ENCODE results near the gene TRIM31. TPM values are rescaled to one million over a fixed set of nuclear protein-coding genes. Genes with fewer than 3 reads are reported as not detected.

Gene TRIM31, protein sequence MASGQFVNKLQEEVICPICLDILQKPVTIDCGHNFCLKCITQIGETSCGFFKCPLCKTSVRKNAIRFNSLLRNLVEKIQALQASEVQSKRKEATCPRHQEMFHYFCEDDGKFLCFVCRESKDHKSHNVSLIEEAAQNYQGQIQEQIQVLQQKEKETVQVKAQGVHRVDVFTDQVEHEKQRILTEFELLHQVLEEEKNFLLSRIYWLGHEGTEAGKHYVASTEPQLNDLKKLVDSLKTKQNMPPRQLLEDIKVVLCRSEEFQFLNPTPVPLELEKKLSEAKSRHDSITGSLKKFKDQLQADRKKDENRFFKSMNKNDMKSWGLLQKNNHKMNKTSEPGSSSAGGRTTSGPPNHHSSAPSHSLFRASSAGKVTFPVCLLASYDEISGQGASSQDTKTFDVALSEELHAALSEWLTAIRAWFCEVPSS
- total RNA-seq, result not detected

DNA sequence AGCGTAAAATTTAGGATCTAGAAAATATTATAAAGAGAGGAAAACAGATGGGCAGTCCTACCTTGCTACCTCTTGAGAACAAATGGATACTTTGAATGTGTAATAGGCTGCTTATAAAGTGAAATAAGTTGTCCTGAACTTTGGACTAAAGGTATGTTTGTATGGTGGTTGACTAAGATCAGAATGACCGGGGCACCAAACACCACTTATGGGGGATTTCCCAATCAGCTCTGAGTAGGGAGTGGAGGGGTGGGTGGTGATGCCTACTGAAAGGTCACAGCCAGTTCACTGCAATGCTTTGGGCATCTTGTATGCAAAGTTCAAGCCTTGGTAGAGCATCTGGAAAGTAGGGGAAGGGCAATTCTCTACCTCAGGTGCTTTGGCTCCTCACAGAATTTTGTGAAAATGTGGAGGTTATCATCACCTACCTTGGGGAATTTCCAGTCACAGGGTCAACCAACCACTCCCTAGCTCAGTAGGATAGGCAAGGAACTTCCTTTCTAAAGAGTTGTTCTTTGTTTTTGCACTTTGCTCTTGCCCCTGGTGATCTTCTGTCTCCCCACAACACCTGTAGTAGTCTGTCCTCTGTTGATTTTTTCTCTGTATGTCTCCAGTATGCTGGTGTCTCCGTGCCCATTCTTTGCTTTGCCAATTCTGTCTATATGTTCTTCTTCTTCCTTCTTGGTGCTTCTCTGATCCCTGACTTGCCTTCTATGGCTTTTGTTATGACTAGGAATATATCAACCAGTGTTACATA lies at the start of gene TRIM31:
Gene TRIM31, minus strand, starts transcription at position 88 of the 757 bp plus-strand sequence. CDS start 285 bp downstream, outside the sequence.
- H3K36me3 Mint-ChIP-seq (ENCODE audit: low read depth), result no peaks in the 10 kb centered on the region
- H3K27ac Mint-ChIP-seq, result no peak within 1 kb of the TSS
- peaks cover 50% of the 10 kb centered on the region for H3K27me3 Mint-ChIP-seq

DNA sequence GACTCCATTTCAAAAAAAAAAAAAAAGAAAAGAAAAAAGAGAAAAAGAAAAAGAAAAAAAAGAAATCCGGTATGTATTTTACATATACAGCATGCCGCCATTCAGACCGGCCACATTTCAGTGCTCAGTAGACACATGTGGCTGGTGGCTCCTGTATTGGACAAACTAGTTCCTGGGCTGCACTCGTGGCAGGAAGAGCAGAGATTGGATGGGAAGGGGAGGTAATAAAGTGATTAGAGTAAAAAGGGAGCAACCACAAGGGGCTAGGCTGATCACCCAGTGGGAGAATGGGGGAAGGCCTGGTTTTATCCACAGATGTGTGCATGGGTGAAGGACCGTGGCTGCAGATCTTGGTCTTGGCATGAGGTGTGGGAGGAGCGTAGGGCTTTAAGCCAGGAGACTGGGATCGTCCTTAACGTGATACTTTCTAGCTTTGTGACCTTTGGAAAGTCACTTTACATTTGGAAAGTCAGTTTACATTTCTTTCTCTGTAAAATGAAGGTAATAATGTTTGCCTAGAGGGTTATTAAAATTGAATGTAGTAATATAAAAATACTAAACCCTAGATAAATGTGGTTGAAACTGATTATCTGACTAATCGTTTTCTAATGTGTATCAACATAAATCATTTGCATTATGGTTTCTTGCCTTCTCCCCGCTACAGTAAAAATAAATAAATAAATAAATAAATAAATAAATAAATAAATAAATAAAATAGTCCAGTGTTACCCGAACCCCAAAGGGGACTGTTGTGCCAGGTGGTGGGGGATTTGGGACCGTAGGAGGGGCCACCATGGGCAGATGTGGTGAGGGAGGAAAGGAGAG lies 49.6 kb upstream of the TRIM31 start:
- ChIA-PET POLR2A (no interaction called here), CTCF (interaction anchor here (1.4 kb wide), 1 partner anchor 61 kb away, joined by 3 read pairs; no protein-coding TSS in a partner anchor)
- H3K36me3 Mint-ChIP-seq (ENCODE audit: low read depth), result no peaks in the 10 kb centered on the region
- peaks cover 50% of the 10 kb centered on the region for H3K4me1 Mint-ChIP-seq
- no peaks in the 10 kb centered on the region for H3K9me3 Mint-ChIP-seq
- H3K27ac Mint-ChIP-seq, result no peak overlapping the region
- DNase-seq, result no peak
- no peak overlapping the region for H3K4me3 Mint-ChIP-seq
- H3K27me3 Mint-ChIP-seq, result peaks cover 19% of the 10 kb centered on the region

More for the DNA sequence above, at the start of gene TRIM31:
- Mint-ChIP-seq H3K4me3 (no peak within 1 kb of the TSS), H3K9me3 (no peaks in the 10 kb centered on the region), H3K4me1 (peaks cover 8% of the 10 kb centered on the region)
- ChIA-PET CTCF (interaction anchor here (1.4 to 3.5 kb wide), 3 partner anchors 10 to 18 kb away, joined by 4 to 16 read pairs (median 8); no protein-coding TSS in a partner anchor), POLR2A (no interaction called here)
- no peak for DNase-seq

DNA sequence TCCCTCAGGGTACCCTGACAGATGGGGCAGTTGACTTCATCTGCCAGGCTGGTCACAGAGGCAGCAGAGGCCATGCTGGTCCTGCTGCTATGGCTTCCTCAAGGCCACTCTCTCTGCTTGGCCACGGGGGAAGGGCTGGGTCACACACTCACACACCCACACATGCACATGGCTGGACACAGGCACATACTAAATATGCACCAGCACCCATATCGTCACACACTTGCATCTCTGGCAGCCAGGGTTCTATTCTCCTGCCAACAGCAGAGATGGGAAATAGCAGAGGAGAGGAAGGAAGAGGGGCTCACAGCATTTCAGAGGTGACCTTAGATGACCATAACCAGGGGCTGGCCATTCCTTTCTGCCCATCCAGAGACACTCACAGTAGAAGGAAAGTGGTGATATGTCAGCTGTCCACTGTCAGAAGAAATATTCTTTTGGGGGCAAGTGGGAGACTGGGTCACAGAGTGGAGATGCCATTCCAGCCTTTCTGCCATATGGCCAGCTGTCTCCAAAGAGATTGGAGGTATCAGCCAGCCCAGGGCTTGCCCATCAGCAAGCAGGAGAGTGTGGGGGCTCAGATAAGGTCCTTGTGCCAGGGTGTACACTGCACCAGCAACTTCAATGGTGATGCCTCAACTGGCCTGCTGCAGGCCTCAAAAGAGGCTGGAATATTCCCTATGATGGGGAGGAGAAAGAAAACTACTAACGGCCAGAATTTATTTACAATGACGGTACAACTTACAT lies 48.1 kb upstream of the TRIM31 start, which contains the start of gene TRIM10:
Gene TRIM10, minus strand, starts transcription at position 427 of the 747 bp plus-strand sequence. Its CDS starts 353 bp downstream, at position 74.
- no peak within 1 kb of the TSS for H3K27ac Mint-ChIP-seq
- H3K27me3 Mint-ChIP-seq, result peaks cover 23% of the 10 kb centered on the region
- no peaks in the 10 kb centered on the region for H3K9me3 Mint-ChIP-seq
- ChIA-PET POLR2A (no interaction called here), CTCF (no interaction called here)
- DNase-seq, result no peak
- H3K4me1 Mint-ChIP-seq, result peaks cover 41% of the 10 kb centered on the region
- H3K36me3 Mint-ChIP-seq (ENCODE audit: low read depth), result no peaks in the 10 kb centered on the region
- H3K4me3 Mint-ChIP-seq, result no peak within 1 kb of the TSS

DNA sequence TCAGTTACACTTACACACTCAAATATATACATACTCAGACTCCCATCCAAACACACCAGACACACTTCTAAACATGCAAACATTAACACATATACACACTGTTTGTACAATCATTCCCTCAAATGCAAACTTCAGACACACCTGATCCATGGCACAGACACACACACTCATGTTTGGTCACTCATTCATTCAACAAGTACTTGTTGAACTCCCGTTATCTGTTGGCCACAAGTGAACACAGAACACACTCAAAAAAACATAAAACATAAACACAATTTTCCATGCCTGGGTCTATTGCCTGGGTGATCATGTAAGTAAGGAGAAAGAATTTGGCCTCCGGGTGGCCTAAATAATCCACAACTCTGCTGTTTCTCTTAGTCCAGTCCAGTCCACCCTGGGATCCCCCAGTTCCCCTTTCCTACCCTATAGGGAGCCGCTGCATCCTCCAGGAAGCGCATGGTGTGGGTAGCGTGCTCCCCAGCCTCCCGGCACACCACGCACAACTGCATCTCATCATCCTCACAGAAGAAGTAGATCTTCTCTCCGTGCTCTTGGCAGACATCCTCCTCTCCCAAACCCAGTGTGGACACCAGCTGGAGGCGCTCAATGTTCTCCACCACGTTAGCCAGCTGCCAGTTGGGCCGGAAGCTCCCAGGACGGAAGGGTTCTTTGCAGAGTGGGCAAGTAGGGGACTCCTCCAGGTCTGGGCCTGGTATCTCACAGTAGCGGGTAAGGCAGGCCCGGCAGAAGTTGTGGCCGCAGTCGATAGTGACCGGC lies 47.3 kb upstream of the TRIM31 start:
- no peak for DNase-seq
- Mint-ChIP-seq H3K27ac (no peak overlapping the region), H3K4me1 (peaks cover 38% of the 10 kb centered on the region), H3K36me3 (ENCODE audit: low read depth) (no peaks in the 10 kb centered on the region), H3K27me3 (peaks cover 26% of the 10 kb centered on the region), H3K4me3 (no peak overlapping the region), H3K9me3 (no peaks in the 10 kb centered on the region)
- ChIA-PET CTCF (no interaction called here), POLR2A (no interaction called here)

DNA sequence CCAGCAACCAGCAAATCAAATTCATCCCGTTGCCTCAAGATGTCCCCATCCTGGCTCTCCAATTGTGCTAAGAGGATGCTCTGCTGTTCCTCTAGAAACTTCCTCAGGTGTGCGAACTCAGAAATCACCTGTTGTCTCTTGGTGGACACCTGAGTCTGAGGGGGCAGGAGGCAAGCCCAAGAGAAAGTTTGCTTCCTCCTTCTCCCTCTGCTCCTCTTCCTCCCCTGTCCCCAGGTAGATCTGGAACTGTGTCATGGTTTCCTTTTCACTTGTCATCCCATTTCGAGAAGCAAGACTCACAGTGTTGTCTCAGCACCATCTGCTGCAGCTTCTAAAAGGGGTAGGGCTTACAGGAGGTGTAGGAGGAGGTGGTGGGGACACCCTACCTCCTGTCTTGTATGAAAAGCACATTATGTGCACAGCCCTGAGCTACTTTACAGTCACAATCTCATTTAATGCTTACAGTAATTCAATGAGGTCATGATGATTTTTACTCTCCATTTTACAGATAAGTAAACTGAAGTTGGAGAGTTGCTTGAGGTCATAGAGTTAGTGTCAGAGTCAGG lies 45.7 kb upstream of the TRIM31 start:
- Mint-ChIP-seq H3K36me3 (ENCODE audit: low read depth) (no peaks in the 10 kb centered on the region), H3K4me1 (peaks cover 25% of the 10 kb centered on the region), H3K4me3 (no peak overlapping the region), H3K27me3 (peaks cover 33% of the 10 kb centered on the region), H3K27ac (no peak overlapping the region), H3K9me3 (no peaks in the 10 kb centered on the region)
- no peak for DNase-seq
- ChIA-PET CTCF (interaction anchor here (1.5 kb wide), 1 partner anchor 28 kb away, joined by 9 read pairs; no protein-coding TSS in a partner anchor), POLR2A (no interaction called here)

DNA sequence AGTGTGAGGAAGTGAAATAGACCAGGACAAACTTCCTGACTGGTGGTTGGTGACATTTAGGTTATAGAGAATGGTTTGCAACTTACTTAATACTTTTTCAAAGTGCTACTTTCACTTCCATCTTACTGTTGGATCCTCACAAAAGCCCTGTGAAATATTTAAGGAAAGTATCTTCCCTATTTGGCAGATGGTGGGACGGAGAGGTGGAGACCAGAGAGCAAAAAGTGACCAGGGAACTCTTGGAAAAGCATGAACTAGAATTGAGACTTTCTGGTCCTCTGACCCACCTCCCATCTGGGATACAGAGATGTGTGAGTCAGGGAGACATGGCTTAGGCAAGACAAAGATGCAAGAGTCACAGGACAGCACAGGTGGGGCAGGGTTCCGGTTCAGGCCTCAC lies 45.1 kb upstream of the TRIM31 start:
- no peak for DNase-seq
- H3K4me1 Mint-ChIP-seq, result peaks cover 20% of the 10 kb centered on the region
- no peaks in the 10 kb centered on the region for H3K36me3 Mint-ChIP-seq (ENCODE audit: low read depth)
- H3K27ac Mint-ChIP-seq, result no peak overlapping the region
- POLR2A ChIA-PET, result no interaction called here
- H3K27me3 Mint-ChIP-seq, result peaks cover 39% of the 10 kb centered on the region
- CTCF ChIA-PET, result interaction anchor here (1.5 kb wide), 1 partner anchor 27 kb away, joined by 9 read pairs; no protein-coding TSS in a partner anchor
- H3K9me3 Mint-ChIP-seq, result no peaks in the 10 kb centered on the region
- H3K4me3 Mint-ChIP-seq, result no peak overlapping the region

DNA sequence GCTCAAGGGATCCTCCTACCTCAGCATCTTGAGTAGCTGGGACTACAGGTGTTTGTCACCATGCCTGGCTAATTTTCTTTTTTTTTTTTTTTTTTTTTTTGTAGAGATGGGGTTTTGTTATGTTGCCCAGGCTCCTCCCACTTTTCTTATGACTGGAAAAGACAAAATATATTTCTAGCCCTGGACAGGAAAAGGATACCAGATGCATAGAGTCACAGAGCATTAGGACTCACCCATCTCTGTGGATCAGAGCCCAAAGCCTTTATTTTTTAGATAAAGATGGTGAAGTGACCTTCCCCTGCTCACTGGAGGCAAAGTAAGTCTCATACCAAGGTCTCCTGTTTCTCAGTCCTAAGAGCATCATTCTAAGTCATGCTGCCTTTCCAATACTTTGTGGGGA lies 44.7 kb upstream of the TRIM31 start:
- ChIA-PET POLR2A (no interaction called here), CTCF (interaction anchor here (1.5 kb wide), 1 partner anchor 27 kb away, joined by 9 read pairs; no protein-coding TSS in a partner anchor)
- no peaks in the 10 kb centered on the region for H3K9me3 Mint-ChIP-seq
- H3K27ac Mint-ChIP-seq, result no peak overlapping the region
- H3K4me1 Mint-ChIP-seq, result peaks cover 16% of the 10 kb centered on the region
- peaks cover 43% of the 10 kb centered on the region for H3K27me3 Mint-ChIP-seq
- DNase-seq, result no peak
- H3K36me3 Mint-ChIP-seq (ENCODE audit: low read depth), result no peaks in the 10 kb centered on the region
- H3K4me3 Mint-ChIP-seq, result no peak overlapping the region

DNA sequence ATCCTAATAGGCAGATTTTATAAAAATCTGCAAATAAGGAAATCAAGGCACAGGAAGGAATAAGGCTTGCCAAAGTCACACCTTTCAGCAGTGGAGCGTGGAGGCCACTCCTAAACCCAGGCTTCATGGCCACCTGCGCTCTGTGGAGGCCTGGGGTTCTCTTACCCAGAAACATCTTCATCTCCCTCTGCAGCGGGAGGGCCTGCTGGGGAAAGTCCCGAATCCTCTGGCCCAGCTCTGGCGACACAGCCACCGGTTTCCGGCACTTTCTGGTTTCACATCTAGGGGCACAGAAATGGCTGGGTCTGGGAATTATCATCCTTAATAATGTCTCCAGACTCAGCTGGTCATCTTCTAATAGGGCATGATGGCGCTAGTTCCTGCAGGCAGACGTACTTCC lies 43.9 kb upstream of the TRIM31 start:
- Mint-ChIP-seq H3K9me3 (no peaks in the 10 kb centered on the region), H3K27ac (no peak overlapping the region), H3K4me1 (peaks cover 12% of the 10 kb centered on the region), H3K4me3 (no peak overlapping the region), H3K27me3 (peaks cover 46% of the 10 kb centered on the region), H3K36me3 (ENCODE audit: low read depth) (no peaks in the 10 kb centered on the region)
- ChIA-PET CTCF (interaction anchor here (1.5 kb wide), 1 partner anchor 26 kb away, joined by 9 read pairs; no protein-coding TSS in a partner anchor), POLR2A (no interaction called here)
- DNase-seq, result no peak

DNA sequence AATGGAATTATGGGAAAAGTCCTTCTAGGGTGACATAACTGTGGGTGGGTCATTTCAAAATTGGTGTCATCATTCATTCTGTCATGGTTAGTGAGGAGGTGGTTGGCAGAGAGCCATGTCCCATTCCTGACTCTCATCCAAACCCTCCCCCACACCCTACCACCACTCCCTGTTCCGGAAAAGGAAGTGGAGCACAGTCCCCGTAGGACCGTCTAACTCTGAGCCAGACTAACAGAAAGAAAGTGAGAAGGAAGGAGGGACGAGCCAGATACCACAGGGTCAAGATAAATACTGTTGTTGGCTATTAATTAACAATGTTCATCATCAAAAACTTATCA lies 43.3 kb upstream of the TRIM31 start:
- no peak for DNase-seq
- POLR2A ChIA-PET, result no interaction called here
- Mint-ChIP-seq H3K36me3 (ENCODE audit: low read depth) (no peaks in the 10 kb centered on the region), H3K4me3 (no peak overlapping the region), H3K9me3 (no peaks in the 10 kb centered on the region), H3K27ac (no peak overlapping the region), H3K27me3 (peaks cover 50% of the 10 kb centered on the region), H3K4me1 (peaks cover 16% of the 10 kb centered on the region)
- CTCF ChIA-PET, result no interaction called here

DNA sequence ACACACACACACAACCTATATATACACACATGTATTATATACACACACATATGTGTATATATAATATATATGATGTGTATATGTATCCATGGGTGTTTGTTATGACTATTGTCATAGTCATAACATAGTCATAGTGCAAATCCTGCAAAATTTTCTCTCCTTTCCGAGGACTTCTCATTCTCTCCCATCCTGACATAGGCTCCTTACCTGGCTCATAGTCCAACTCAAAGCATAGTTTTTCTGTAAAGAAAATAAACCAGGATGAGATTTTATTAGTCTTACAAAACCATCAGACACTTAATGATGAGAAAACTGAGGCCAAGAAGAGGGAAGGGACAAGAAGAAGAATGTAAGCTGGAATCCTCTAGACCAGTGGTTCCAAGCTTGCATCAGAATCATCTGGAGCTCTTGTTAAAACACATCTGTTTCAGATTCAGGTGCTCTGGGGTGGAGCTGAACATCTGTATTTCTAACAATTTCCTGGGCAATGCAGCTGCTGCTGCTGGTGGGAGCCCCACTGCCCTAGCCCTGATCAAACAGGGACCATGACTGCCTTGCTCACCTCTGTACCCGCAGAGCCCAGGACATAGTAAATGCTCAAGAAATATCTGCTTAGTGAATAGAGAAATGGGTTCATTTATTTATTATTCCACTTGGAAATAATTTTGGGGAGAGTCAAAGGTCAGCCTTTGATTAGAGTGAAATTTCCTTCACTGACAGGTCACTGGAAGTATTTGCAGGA lies 42.8 kb upstream of the TRIM31 start:
- POLR2A ChIA-PET, result no interaction called here
- Mint-ChIP-seq H3K27ac (no peak overlapping the region), H3K4me1 (peaks cover 16% of the 10 kb centered on the region), H3K4me3 (no peak overlapping the region), H3K27me3 (peaks cover 54% of the 10 kb centered on the region), H3K36me3 (ENCODE audit: low read depth) (no peaks in the 10 kb centered on the region), H3K9me3 (no peaks in the 10 kb centered on the region)
- DNase-seq, result no peak
- CTCF ChIA-PET, result no interaction called here
